ENCODE measurements around the gene TNNI3. TPM values are rescaled to one million over a fixed set of nuclear protein-coding genes. Genes with fewer than 3 reads are reported as not detected.

TNNI3 gene
- total and polyA plus RNA-seq, 2 donors = 0.14 to 0.75 TPM

Other genes with a start within 250 kb of the TNNI3 start
- 0.19 TPM for gene NLRP7, start 210.2 kb downstream of the TNNI3 start, total RNA-seq
- 0.18 TPM for gene NLRP7, start 210.2 kb downstream of the TNNI3 start, polyA plus RNA-seq
- gene NLRP2, start 191.4 kb downstream of the TNNI3 start, total RNA-seq = 9.8 TPM
- gene NLRP2, start 191.4 kb downstream of the TNNI3 start, polyA plus RNA-seq = 9.2 TPM
- not detected for gene GP6, start 119.5 kb downstream of the TNNI3 start, total RNA-seq
- gene GP6, start 119.5 kb downstream of the TNNI3 start, polyA plus RNA-seq = 0.16 TPM
- 6.2 TPM for gene RDH13, start 94.6 kb downstream of the TNNI3 start, total RNA-seq
- gene RDH13, start 94.6 kb downstream of the TNNI3 start, polyA plus RNA-seq = 6.5 TPM
- gene EPS8L1, start 81.9 kb downstream of the TNNI3 start, total RNA-seq = 2.3 TPM
- gene EPS8L1, start 81.9 kb downstream of the TNNI3 start, polyA plus RNA-seq = 26.6 TPM
- 42.9 TPM for gene PPP1R12C, start 40.1 kb downstream of the TNNI3 start, total RNA-seq
- gene PPP1R12C, start 40.1 kb downstream of the TNNI3 start, polyA plus RNA-seq = 194 TPM
- 4.3 TPM for gene TNNT1, start 8.5 kb downstream of the TNNI3 start, total RNA-seq
- gene TNNT1, start 8.5 kb downstream of the TNNI3 start, polyA plus RNA-seq = 11.9 TPM
- gene DNAAF3, start 8.9 kb upstream of the TNNI3 start, total RNA-seq = 0.24 TPM
- gene DNAAF3, start 8.9 kb upstream of the TNNI3 start, polyA plus RNA-seq = 0.64 TPM
- gene SYT5, start 22.6 kb upstream of the TNNI3 start, total RNA-seq = 0.24 TPM
- 0.32 TPM for gene SYT5, start 22.6 kb upstream of the TNNI3 start, polyA plus RNA-seq
- 0.28 TPM for gene PTPRH, start 51.8 kb upstream of the TNNI3 start, total RNA-seq
- gene PTPRH, start 51.8 kb upstream of the TNNI3 start, polyA plus RNA-seq = 0.14 TPM
- gene TMEM86B, start 71.0 kb upstream of the TNNI3 start, total RNA-seq = 1.7 TPM
- gene TMEM86B, start 71.0 kb upstream of the TNNI3 start, polyA plus RNA-seq = 39.7 TPM
- 36.0 TPM for gene PPP6R1, start 101.3 kb upstream of the TNNI3 start, total RNA-seq
- gene PPP6R1, start 101.3 kb upstream of the TNNI3 start, polyA plus RNA-seq = 48.5 TPM
- 16.4 TPM for gene HSPBP1, start 122.4 kb upstream of the TNNI3 start, total RNA-seq
- 21.8 TPM for gene HSPBP1, start 122.4 kb upstream of the TNNI3 start, polyA plus RNA-seq
- 3.1 TPM for gene BRSK1, start 126.3 kb upstream of the TNNI3 start, total RNA-seq
- 2.9 TPM for gene BRSK1, start 126.3 kb upstream of the TNNI3 start, polyA plus RNA-seq
- 0.76 TPM for gene TMEM150B, start 167.6 kb upstream of the TNNI3 start, total RNA-seq
- 2.0 TPM for gene TMEM150B, start 167.6 kb upstream of the TNNI3 start, polyA plus RNA-seq
- gene KMT5C, start 182.1 kb upstream of the TNNI3 start, total RNA-seq = 7.7 TPM
- gene KMT5C, start 182.1 kb upstream of the TNNI3 start, polyA plus RNA-seq = 23.5 TPM
- 2.6 TPM for gene COX6B2, start 197.0 kb upstream of the TNNI3 start, total RNA-seq
- gene COX6B2, start 197.0 kb upstream of the TNNI3 start, polyA plus RNA-seq = 40.4 TPM
- gene GARIN5B, start 205.5 kb upstream of the TNNI3 start, total RNA-seq = not detected
- 0.05 TPM for gene GARIN5B, start 205.5 kb upstream of the TNNI3 start, polyA plus RNA-seq
- gene IL11, start 212.7 kb upstream of the TNNI3 start, total RNA-seq = 0.38 TPM
- gene IL11, start 212.7 kb upstream of the TNNI3 start, polyA plus RNA-seq = 1.5 TPM
- 0.14 TPM for gene TMEM190, start 219.1 kb upstream of the TNNI3 start, total RNA-seq
- gene TMEM190, start 219.1 kb upstream of the TNNI3 start, polyA plus RNA-seq = 3.4 TPM
- gene TMEM238, start 226.6 kb upstream of the TNNI3 start, total RNA-seq = 2.5 TPM
- gene TMEM238, start 226.6 kb upstream of the TNNI3 start, polyA plus RNA-seq = 0.23 TPM
- gene RPL28, start 228.2 kb upstream of the TNNI3 start, total RNA-seq = 667 TPM
- gene RPL28, start 228.2 kb upstream of the TNNI3 start, polyA plus RNA-seq = 2,578 TPM